ENCODE results near the gene KCNJ10. TPM values are rescaled to one million over a fixed set of nuclear protein-coding genes. Genes with fewer than 3 reads are reported as not detected.

KCNJ10 gene
- total and polyA plus RNA-seq, 2 of the 13 experiments (the other 11 are each of a cell fraction or from before 2014, with no cell fraction given), result 4.4 to 10.3 TPM

DNA sequence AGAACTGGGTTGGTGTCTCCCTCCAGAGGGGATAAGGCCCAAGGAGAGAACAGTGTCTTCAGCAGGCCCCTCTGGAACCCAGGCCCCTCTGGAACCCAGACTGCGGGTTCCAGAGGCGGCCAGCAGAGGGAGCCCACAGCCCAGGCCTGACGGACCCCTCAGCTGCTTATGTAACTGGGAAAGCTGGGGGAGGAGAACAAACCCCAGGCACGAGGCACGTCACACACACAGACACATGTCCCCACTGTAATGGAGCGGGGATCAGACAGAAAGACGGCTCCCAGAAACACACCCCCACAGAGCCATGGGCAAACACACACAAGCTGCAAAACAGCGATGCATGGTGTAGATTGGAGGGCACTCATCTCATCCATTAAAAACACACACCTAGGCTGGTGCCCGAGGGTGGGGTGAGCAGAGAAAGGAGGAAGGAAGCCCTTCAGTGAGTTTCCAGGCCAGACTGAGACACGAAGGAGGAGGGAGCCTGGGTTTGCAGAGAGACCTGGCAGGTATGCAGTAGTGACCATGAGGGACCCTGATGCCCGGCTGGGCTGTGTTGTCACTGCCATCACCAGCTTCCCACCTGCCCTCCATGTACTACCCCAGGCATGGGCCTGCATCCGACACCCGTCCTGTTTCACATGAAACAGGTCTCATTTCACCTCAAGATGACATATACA is 31.2 kb upstream of the KCNJ10 start (continued):
- TF ChIP-seq SOX13 (IDR thresholded peaks at IDR 0.05) (no peak), SOX13 (CRISPR knock-in tag; conservative IDR thresholded peaks at IDR 0.05 in 1 of 2, IDR thresholded peaks at IDR 0.05 in 1 of 2) (peak in 1 of 2 experiments; percentile 39; a peak in 1 of 4 replicates), EED (CRISPR knock-in tag; IDR thresholded peaks at IDR 0.05) (no peak), RFX1 (IDR thresholded peaks at IDR 0.05) (no peak), FOXP1 (IDR thresholded peaks at IDR 0.05) (no peak), FOXP1 (CRISPR knock-in tag; IDR thresholded peaks at IDR 0.05) (peak; percentile 31; the same call in 1 of the 2 replicates), PHB2 (IDR thresholded peaks at IDR 0.05; ENCODE audit: partially characterized antibody) (no peak), TEAD3 (CRISPR knock-in tag; optimal IDR thresholded peaks at IDR 0.05; ENCODE audit: borderline replicate concordance) (no peak), ZBTB20 (CRISPR knock-in tag; IDR thresholded peaks at IDR 0.05; ENCODE audit: borderline replicate concordance, low read depth) (no peak), ZNF17 (CRISPR knock-in tag; IDR thresholded peaks at IDR 0.05) (no peak), MBNL3 (CRISPR knock-in tag; conservative IDR thresholded peaks at IDR 0.05) (no peak), PHF20 (CRISPR knock-in tag; IDR thresholded peaks at IDR 0.05) (no peak), NFATC3 (CRISPR knock-in tag; IDR thresholded peaks at IDR 0.05) (no peak), FOXJ3 (CRISPR knock-in tag; IDR thresholded peaks at IDR 0.05; ENCODE audit: borderline replicate concordance) (peak; percentile 57; the same call in 1 of the 2 replicates), POLR2AphosphoS2 (IDR thresholded peaks at IDR 0.05; ENCODE audit: low read depth, low read length) (no peak), RAD51 (IDR thresholded peaks at IDR 0.05; ENCODE audit: borderline replicate concordance) (no peak), FOSL2 (CRISPR knock-in tag; IDR thresholded peaks at IDR 0.05) (peak; percentile 32; the same call in 1 of the 2 replicates), DMAP1 (CRISPR knock-in tag; IDR thresholded peaks at IDR 0.05) (peak; percentile 72), SNAI1 (CRISPR knock-in tag; IDR thresholded peaks at IDR 0.05; ENCODE audit: borderline replicate concordance) (no peak), PTBP1 (IDR thresholded peaks at IDR 0.05; ENCODE audit: low read depth, low read length, poor library complexity, severe bottlenecking) (no peak), PRMT3 (CRISPR knock-in tag; IDR thresholded peaks at IDR 0.05; ENCODE audit: borderline replicate concordance, low read depth) (no peak), BHLHE40 (IDR thresholded peaks at IDR 0.05; ENCODE audit: low read length) (peak; percentile 57; the same call in 1 of the 2 replicates)
- TF ChIP-seq, protein P1, sequence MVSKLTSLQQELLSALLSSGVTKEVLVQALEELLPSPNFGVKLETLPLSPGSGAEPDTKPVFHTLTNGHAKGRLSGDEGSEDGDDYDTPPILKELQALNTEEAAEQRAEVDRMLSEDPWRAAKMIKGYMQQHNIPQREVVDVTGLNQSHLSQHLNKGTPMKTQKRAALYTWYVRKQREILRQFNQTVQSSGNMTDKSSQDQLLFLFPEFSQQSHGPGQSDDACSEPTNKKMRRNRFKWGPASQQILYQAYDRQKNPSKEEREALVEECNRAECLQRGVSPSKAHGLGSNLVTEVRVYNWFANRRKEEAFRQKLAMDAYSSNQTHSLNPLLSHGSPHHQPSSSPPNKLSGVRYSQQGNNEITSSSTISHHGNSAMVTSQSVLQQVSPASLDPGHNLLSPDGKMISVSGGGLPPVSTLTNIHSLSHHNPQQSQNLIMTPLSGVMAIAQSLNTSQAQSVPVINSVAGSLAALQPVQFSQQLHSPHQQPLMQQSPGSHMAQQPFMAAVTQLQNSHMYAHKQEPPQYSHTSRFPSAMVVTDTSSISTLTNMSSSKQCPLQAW (CRISPR knock-in tag; IDR thresholded peaks at IDR 0.05), result peak; percentile 88
- TF ChIP-seq, protein P2, sequence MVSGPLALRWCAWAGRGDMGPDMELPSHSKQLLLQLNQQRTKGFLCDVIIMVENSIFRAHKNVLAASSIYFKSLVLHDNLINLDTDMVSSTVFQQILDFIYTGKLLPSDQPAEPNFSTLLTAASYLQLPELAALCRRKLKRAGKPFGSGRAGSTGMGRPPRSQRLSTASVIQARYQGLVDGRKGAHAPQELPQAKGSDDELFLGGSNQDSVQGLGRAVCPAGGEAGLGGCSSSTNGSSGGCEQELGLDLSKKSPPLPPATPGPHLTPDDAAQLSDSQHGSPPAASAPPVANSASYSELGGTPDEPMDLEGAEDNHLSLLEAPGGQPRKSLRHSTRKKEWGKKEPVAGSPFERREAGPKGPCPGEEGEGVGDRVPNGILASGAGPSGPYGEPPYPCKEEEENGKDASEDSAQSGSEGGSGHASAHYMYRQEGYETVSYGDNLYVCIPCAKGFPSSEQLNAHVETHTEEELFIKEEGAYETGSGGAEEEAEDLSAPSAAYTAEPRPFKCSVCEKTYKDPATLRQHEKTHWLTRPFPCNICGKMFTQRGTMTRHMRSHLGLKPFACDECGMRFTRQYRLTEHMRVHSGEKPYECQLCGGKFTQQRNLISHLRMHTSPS (CRISPR knock-in tag; IDR thresholded peaks at IDR 0.05; ENCODE audit: low read depth), result no peak
- TF ChIP-seq, protein P3, sequence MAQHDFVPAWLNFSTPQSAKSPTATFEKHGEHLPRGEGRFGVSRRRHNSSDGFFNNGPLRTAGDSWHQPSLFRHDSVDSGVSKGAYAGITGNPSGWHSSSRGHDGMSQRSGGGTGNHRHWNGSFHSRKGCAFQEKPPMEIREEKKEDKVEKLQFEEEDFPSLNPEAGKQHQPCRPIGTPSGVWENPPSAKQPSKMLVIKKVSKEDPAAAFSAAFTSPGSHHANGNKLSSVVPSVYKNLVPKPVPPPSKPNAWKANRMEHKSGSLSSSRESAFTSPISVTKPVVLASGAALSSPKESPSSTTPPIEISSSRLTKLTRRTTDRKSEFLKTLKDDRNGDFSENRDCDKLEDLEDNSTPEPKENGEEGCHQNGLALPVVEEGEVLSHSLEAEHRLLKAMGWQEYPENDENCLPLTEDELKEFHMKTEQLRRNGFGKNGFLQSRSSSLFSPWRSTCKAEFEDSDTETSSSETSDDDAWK (CRISPR knock-in tag; IDR thresholded peaks at IDR 0.05), result no peak
- TF ChIP-seq, protein P4, sequence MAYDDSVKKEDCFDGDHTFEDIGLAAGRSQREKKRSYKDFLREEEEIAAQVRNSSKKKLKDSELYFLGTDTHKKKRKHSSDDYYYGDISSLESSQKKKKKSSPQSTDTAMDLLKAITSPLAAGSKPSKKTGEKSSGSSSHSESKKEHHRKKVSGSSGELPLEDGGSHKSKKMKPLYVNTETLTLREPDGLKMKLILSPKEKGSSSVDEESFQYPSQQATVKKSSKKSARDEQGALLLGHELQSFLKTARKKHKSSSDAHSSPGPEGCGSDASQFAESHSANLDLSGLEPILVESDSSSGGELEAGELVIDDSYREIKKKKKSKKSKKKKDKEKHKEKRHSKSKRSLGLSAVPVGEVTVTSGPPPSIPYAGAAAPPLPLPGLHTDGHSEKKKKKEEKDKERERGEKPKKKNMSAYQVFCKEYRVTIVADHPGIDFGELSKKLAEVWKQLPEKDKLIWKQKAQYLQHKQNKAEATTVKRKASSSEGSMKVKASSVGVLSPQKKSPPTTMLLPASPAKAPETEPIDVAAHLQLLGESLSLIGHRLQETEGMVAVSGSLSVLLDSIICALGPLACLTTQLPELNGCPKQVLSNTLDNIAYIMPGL (CRISPR knock-in tag; IDR thresholded peaks at IDR 0.05; ENCODE audit: borderline replicate concordance in 1 of 2, low read depth in 1 of 2), result peak; percentile 35 to 73; a peak in 3 of 4 replicates

All from HepG2 (cell line).